ENCODE measurements around the gene CYP19A1.

DNA sequence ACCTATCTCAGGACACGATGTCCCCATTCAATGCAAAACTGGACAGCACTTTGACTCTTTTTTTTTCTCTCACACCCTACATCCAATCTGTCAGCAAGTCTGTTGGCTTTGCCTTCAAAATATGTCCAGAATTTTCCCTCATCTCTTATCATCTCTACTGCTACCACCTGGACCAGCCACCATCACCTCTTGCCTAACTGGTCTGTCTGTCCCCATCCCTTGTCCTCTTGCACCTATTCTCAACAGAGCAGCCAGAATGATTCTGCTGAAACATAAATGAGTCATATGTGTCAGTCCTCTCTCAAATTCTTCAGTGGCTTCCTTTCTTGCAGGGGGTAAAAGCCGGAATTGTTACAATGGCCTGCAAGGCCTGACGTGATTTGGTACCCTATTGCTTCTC lies 105.8 kb downstream of the CYP19A1 start:
- TF ChIP-seq EZH2 (IDR thresholded peaks at IDR 0.05) (no peak), FOSL1 (IDR thresholded peaks at IDR 0.05; ENCODE audit: low read depth) (no peak), SRF (IDR thresholded peaks at IDR 0.05; ENCODE audit: low read depth) (no peak), YY1 (IDR thresholded peaks at IDR 0.05; ENCODE audit: extremely low read depth, insufficient replicate concordance, low read depth, low read length) (no peak), SIN3A (IDR thresholded peaks at IDR 0.05; ENCODE audit: low read depth) (no peak), POLR2A (IDR thresholded peaks at IDR 0.05; ENCODE audit: borderline replicate concordance, extremely low read depth, insufficient read depth, insufficient read length) (no peak), POLR2AphosphoS5 (IDR thresholded peaks at IDR 0.05; ENCODE audit: low read depth, low read length) (no peak)
- TF ChIP-seq, protein P1, sequence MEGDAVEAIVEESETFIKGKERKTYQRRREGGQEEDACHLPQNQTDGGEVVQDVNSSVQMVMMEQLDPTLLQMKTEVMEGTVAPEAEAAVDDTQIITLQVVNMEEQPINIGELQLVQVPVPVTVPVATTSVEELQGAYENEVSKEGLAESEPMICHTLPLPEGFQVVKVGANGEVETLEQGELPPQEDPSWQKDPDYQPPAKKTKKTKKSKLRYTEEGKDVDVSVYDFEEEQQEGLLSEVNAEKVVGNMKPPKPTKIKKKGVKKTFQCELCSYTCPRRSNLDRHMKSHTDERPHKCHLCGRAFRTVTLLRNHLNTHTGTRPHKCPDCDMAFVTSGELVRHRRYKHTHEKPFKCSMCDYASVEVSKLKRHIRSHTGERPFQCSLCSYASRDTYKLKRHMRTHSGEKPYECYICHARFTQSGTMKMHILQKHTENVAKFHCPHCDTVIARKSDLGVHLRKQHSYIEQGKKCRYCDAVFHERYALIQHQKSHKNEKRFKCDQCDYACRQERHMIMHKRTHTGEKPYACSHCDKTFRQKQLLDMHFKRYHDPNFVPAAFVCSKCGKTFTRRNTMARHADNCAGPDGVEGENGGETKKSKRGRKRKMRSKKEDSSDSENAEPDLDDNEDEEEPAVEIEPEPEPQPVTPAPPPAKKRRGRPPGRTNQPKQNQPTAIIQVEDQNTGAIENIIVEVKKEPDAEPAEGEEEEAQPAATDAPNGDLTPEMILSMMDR (IDR thresholded peaks at IDR 0.05 in 2 of 3, conservative IDR thresholded peaks at IDR 0.05 in 1 of 3; ENCODE audit: borderline replicate concordance in 1 of 3, insufficient read depth in 1 of 3, low read depth in 2 of 3, low read length in 2 of 3) = no peak
- TF ChIP-seq, protein P2, sequence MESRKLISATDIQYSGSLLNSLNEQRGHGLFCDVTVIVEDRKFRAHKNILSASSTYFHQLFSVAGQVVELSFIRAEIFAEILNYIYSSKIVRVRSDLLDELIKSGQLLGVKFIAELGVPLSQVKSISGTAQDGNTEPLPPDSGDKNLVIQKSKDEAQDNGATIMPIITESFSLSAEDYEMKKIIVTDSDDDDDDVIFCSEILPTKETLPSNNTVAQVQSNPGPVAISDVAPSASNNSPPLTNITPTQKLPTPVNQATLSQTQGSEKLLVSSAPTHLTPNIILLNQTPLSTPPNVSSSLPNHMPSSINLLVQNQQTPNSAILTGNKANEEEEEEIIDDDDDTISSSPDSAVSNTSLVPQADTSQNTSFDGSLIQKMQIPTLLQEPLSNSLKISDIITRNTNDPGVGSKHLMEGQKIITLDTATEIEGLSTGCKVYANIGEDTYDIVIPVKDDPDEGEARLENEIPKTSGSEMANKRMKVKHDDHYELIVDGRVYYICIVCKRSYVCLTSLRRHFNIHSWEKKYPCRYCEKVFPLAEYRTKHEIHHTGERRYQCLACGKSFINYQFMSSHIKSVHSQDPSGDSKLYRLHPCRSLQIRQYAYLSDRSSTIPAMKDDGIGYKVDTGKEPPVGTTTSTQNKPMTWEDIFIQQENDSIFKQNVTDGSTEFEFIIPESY (IDR thresholded peaks at IDR 0.05; ENCODE audit: extremely low read depth, insufficient replicate concordance, low read length) = no peak
